ENCODE results near the gene COL10A1. TPM values are rescaled to one million over a fixed set of nuclear protein-coding genes. Genes with fewer than 3 reads are reported as not detected.

COL10A1 gene
- total RNA-seq, 1 experiment from 2014 or later: not detected

- Histone ChIP-seq H3T11ph (ENCODE audit: low read length) (no peak overlapping the region), H3K18ac (ENCODE audit: insufficient read length, low read depth, low read length) (no peak overlapping the region), H3K56ac (ENCODE audit: insufficient read length, low read depth, low read length) (no peak overlapping the region), H4K8ac (replicated peaks; ENCODE audit: insufficient read length, low read depth, low read length) (no peak overlapping the region), H2BK15ac (ENCODE audit: low read depth, low read length) (no peak overlapping the region), H4K20me1 (ENCODE audit: control insufficient read depth, insufficient read depth, insufficient read length) (no peaks in the 10 kb centered on the region), H2BK20ac (ENCODE audit: low read depth, low read length, poor library complexity, severe bottlenecking) (no peak overlapping the region), H3K23ac (ENCODE audit: insufficient read length, low read depth, low read length) (no peak overlapping the region), H3K9ac (ENCODE audit: extremely low read depth, insufficient read length, low read length) (no peak overlapping the region), H3K14ac (ENCODE audit: insufficient read depth, low read length) (no peak overlapping the region), H3K79me2 (ENCODE audit: insufficient read depth, low read length) (peaks cover 4% of the 10 kb centered on the region; the same call in 1 of the 2 replicates), H4K91ac (ENCODE audit: insufficient read length, low read depth, low read length) (no peak overlapping the region), H3K27ac (ENCODE audit: insufficient read length, low read depth, low read length) (no peak overlapping the region), H3K4ac (ENCODE audit: low read depth, low read length) (no peak overlapping the region), H3K23me2 (ENCODE audit: insufficient read length, low read depth, low read length, poor library complexity, severe bottlenecking) (no peaks in the 10 kb centered on the region), H3K9me3 (ENCODE audit: control insufficient read depth, low read depth, low read length) (no peaks in the 10 kb centered on the region), H2AK5ac (ENCODE audit: insufficient read length, low read length) (no peak overlapping the region), H2BK12ac (ENCODE audit: insufficient read length, low read depth, low read length) (no peak overlapping the region), H3K4me1 (ENCODE audit: insufficient read depth, low read length) (peaks cover 10% of the 10 kb centered on the region), H3K4me2 (ENCODE audit: insufficient read depth, insufficient read length, low read length) (peak overlapping the region; percentile 93), H2BK120ac (ENCODE audit: low read depth, low read length, poor library complexity, severe bottlenecking) (no peak overlapping the region), H3K79me1 (ENCODE audit: insufficient read depth, low read depth, low read length, poor library complexity, severe bottlenecking) (no peaks in the 10 kb centered on the region), H2AFZ (ENCODE audit: low read length) (no peak overlapping the region), H3K27me3 (ENCODE audit: insufficient read depth, low read length) (no peaks in the 10 kb centered on the region), H4K5ac (ENCODE audit: insufficient read length, low read depth, low read length) (no peak overlapping the region), H2BK5ac (ENCODE audit: insufficient read length, low read length) (no peak overlapping the region)
- Mint-ChIP-seq H3K27ac (0 out of 7 replicates have a peak overlapping the region, but pooled peaks of 1 of the 3 experiments have one; percentile 95), H3K4me1 (peaks cover 61 to 64% of the 10 kb centered on the region in 2 experiments), H3K27me3 (ENCODE audit: low read depth) (no peaks in the 10 kb centered on the region; the same call in 1 of the 2 replicates), H3K4me3 (peak overlapping the region; percentile 87 to 93), H3K9me3 (peaks cover under 1 to 1% of the 10 kb centered on the region in 2 experiments), H3K36me3 (ENCODE audit: insufficient read depth in 1 of 3, low read depth in 3 of 3) (peaks cover under 1 to 21% (median 6%) of the 10 kb centered on the region in 3 experiments)
- no peak for TF ChIP-seq CTCF (conservative IDR thresholded peaks at IDR 0.05)
- no CpG with 5 or more reads among the region's 2 CpGs for WGBS (ENCODE audit: extremely low coverage, insufficient read length, low lambda C conversion rate)
- no peak for DNase-seq
These were observed 24.1 kb downstream of the COL10A1 start for GRCh38 chr6:116101790-116102189.
